GM23248 (cell line): ENCODE measurements around the gene MLLT10.

ENCODE experiments used
- EZH2 ChIP-seq: fragments of 200-600 bp; sonication (generic); IDR thresholded peaks from 2 replicates; pipeline ENCODE4 v1.6.1; 2018; ENCODE audit warnings: antibody characterized with exemption, mild to moderate bottlenecking; ENCODE audit not compliant: insufficient read depth, poor library complexity, severe bottlenecking
- EZH2phosphoT487 ChIP-seq: fragments of 200-600 bp; sonication (generic); IDR thresholded peaks from 2 replicates; pipeline ENCODE4 v1.6.1; 2018; ENCODE audit warnings: antibody characterized with exemption, moderate library complexity, mild to moderate bottlenecking, low read depth; ENCODE audit not compliant: insufficient read depth

GRCh38 chr10:21751341-21752310, 217.6 kb downstream of the MLLT10 start:
- no peak for TF ChIP-seq EZH2
- TF ChIP-seq EZH2phosphoT487 = no peak
